LNCAP (cell line): Measurements from ENCODE around the gene GBE1.

Experiments used
- TF ChIP-seq, protein P1 (sequence below): fragments of 450-650 bp; IDR thresholded peaks from 2 replicates; pipeline ENCODE4 v1.5.1; 2017; ENCODE audit warnings: mild to moderate bottlenecking

Gene GBE1

DNA sequence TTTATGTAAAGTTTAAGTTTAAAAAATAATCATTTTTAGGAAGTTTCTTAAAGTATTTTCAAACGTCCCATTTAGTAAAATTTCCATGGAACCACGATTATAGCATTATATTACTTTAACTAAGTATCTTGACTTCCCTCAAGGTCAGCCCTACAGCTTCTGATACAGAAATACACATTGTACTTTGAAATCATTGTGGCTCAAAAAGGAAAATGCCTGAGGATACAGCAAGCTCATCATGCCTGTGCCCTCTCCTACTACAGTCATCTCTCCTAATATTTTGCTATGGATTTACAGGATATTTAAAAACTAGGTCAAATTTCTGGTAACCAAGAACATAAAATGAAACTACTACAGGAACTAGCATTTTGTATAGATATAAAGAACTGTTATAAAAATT lies 51.8 kb downstream of the GBE1 start:
- TF ChIP-seq, protein P1, sequence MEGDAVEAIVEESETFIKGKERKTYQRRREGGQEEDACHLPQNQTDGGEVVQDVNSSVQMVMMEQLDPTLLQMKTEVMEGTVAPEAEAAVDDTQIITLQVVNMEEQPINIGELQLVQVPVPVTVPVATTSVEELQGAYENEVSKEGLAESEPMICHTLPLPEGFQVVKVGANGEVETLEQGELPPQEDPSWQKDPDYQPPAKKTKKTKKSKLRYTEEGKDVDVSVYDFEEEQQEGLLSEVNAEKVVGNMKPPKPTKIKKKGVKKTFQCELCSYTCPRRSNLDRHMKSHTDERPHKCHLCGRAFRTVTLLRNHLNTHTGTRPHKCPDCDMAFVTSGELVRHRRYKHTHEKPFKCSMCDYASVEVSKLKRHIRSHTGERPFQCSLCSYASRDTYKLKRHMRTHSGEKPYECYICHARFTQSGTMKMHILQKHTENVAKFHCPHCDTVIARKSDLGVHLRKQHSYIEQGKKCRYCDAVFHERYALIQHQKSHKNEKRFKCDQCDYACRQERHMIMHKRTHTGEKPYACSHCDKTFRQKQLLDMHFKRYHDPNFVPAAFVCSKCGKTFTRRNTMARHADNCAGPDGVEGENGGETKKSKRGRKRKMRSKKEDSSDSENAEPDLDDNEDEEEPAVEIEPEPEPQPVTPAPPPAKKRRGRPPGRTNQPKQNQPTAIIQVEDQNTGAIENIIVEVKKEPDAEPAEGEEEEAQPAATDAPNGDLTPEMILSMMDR = no peak

DNA sequence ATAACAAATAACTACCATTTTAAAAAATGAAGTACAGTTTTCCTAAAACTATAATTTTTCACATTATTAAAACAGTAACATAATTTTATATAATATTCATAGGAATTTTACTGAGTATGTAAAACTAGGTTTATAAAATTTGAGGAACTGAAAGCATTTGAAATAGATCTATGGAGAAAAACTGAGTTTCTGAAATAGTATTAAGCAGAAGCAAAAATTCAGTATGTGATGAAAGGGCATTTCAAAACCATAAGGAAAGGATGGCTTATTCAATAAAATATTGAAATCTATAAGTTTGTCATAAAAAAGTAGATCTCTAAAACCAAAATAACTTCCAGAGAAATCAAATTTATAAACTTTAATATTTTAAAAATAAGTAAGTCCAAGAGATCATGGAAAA lies 53.4 kb downstream of the GBE1 start:
- TF ChIP-seq, protein P1 = no peak

DNA sequence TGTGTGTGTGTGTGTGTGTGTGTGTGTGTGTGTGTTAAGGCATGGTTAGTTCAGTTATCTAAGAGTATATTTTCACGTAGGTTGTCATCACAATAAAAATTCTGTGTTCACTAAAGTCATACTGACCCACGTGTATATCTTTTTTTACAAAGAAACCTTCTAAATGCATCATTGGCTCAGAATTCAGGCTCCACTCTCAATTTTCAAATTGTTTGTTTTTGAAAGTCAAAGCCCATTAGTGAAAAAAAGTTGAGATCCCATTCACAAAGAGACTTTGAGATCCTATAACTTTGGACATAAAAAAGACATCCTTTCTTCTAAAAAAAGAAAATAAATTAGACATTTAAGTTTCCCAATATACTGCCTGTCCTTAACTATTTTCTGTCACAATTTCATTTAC lies 59.3 kb downstream of the GBE1 start:
- TF ChIP-seq, protein P1 = no peak

DNA sequence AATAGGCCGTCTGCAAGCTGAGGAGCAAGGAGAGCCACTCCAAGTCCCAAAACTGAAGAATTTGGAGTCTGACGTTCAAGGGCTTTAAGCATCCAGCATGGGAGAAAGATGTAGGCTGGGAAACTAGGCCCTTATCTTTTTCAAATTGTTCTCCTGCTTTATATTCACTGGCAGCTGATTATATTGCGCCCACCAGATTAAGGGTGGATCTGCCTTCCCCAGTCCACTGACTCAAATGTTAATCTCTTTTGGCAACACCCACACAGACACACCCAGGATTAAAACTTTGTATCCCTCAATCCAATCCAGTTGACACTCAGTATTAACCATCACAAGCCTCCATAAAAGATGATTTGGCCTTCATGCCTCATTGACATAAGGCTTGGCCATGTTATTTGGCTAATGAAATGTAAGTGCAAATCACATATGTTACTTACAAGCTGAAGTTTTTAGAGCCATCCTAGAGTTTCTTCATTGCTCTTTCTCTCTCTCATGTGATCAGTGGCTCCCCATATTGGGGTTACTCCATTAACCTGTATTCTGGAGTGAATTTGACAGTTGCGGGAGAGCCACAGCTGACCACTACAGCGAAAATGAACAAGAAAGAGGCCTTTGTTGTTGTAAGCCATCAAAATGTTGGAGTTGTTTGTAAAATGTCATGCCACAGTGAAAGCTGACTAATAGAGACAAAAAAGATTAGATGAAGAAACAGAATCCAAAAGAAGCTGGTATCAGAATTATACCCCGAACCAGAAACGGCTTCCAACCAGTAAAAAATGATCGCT lies 61.7 kb downstream of the GBE1 start:
- TF ChIP-seq, protein P1 = no peak

DNA sequence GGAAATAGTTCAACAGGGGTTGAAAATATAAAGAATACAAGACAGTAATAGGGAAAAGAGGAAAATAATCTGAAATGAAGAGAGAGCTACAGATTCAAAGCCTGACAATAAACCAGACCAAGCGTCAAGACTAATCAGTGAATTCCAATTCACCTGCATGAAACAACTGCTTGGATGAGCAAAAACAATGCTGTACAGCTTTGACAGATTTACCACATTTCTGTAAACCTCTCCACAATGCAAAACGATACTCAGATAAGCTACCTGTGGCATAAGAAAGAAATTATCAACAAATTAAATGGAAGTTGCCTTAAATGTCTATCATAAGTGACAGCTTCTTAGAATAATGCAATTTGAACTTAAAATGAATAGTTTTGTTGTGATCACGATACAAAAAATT lies 65.4 kb downstream of the GBE1 start:
- TF ChIP-seq, protein P1 = no peak

DNA sequence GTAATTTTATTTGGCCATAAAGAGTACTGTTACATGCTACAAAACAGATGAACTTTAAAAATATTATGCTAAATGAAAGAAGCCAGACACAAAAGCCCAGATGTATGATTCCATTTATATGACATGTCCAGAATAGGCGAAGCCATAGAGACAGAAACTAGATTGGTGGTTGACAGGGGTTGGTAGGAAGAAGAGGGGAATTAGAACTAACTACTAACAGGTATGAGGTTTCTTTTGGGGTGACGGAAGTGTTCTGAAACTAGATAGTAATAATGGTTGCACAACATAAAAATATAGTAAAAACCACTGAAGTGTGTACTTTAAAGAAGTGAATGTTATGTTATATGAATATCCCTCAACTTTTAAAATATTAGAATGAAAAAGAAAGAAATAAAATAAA lies 66.1 kb downstream of the GBE1 start:
- TF ChIP-seq, protein P1 = no peak

DNA sequence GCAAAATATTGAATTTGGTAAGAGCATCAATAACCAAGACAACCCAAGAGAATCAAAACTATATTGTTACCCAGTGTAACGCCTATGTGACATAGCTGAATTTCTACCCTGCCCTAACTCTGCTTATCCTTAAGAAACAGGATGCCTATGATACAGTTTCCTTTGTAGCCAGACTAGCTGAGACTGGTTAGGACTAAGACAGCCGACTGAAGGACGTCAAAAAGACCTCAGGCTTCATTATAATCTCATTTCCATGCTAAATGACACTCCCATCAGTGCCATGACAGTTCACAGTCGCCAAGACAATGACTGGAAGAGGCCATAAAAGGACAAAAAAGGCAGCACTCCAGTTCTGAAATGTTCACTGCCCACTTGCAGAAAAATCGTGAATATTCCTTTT lies 66.8 kb downstream of the GBE1 start:
- TF ChIP-seq, protein P1 = no peak

DNA sequence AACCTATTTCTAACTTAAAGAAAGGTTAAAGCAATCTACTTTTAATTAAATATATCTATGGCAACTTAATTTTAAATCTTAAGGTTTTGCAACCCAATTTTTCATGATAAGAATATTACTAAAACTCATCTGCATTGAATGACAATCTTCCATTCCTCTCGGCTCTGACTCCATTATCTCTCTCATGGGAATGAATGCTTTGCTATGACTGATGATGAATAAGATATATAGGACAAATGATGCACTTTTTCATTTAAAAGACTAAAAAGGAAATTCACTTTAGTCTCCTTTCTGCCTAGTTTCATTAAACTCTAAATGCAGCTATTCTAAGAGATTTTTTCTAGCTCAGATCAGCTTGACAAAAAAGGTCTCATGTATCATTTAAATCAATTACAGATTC lies 68.7 kb downstream of the GBE1 start:
- TF ChIP-seq, protein P1 = no peak
